Adrenal gland (tissue), 19 donors: ENCODE results near the gene SEPTIN7. TPM values are rescaled to one million over a fixed set of nuclear protein-coding genes. Genes with fewer than 3 reads are reported as not detected.

ENCODE experiments used
- DNase-seq, 7 donors: peaks; one replicate each; pipeline ENCODE4 v3.0.0-alpha.2; 2019 to 2020
- H3K27ac ChIP-seq, 5 donors: fragments of 200-600 bp; sonication (generic) in 4 of 5; 1 replicate in 3 of 5; 2 replicates in 2 of 5; pipeline versions ENCODE4 v1.5.1 to v1.8.0; 2016 to 2020; ENCODE audit warnings: mild to moderate bottlenecking in 1 of 5
- H3K27me3 ChIP-seq: fragments of 200-600 bp; 2 replicates; pipeline ENCODE4 v1.8.0; 2021
- H3K36me3 ChIP-seq, 2 donors: fragments of 200-600 bp; replicated peaks in 1 of 2; 1 replicate in 1 of 2; 2 replicates in 1 of 2; pipeline versions ENCODE4 v1.5.1 to v1.8.0; 2018 to 2022
- H3K4me1 ChIP-seq, 2 donors: fragments of 200-600 bp; replicated peaks in 1 of 2; 1 replicate in 1 of 2; 2 replicates in 1 of 2; pipeline versions ENCODE4 v1.5.1 to v1.8.0; 2018 to 2021
- H3K4me3 ChIP-seq, 4 donors: fragments of 200-600 bp; sonication (generic) in 3 of 4; one replicate each; pipeline ENCODE4 v1.5.1; 2016 to 2018
- H3K9me3 ChIP-seq, 3 donors: fragments of 200-600 bp; sonication (generic) in 1 of 3; replicated peaks in 1 of 3; 1 replicate in 2 of 3; 2 replicates in 1 of 3; pipeline versions ENCODE4 v1.5.1 to v1.8.0; 2016 to 2021
- CTCF ChIP-seq, 6 experiments: fragments of 450-650 bp in 4 of 6; fragments of 200-600 bp in 2 of 6; sonication (generic) in 1 of 6; IDR thresholded peaks; 1 replicate in 5 of 6; 2 replicates in 1 of 6; pipeline versions ENCODE4 v1.5.1 to v1.8.0; 2016 to 2021; ENCODE audit warnings: antibody characterized with exemption in 6 of 6, mild to moderate bottlenecking in 2 of 6, moderate library complexity in 1 of 6
- POLR2A ChIP-seq, 2 donors: fragments of 450-650 bp; IDR thresholded peaks; one replicate each; pipeline ENCODE4 v1.6.1; 2017; ENCODE audit warnings: antibody characterized with exemption in 2 of 2, mild to moderate bottlenecking in 2 of 2, moderate library complexity in 1 of 2
- WGBS, 4 donors: extraction: QIAGEN DNeasy Blood & Tissue Kit in 2 of 4; methylation state at CpG; one replicate each; pipeline versions ENCODE4 v1.1.5 to v1.1.7; 2013 to 2017; 5-methylcytosine and 5-hydroxymethylcytosine counted together
- intact Hi-C, 2 donors: fragments of 100-400 bp; cut with DNase I; formaldehyde crosslinking; loops; one replicate each; pipeline versions ENCODE4 v1.14.1 to v1.15.0; 2022 to 2023
- long read RNA-seq, 10 donors: library from polyadenylated mRNA in 3 of 10; unstranded in 2 of 10; stranded (forward) in 1 of 10; transcript quantifications; one replicate each; pipeline ENCODE4 v2.0.0 and lab custom pipeline, GENCODE V29; 2021 to 2026
- polyA plus RNA-seq, 3 donors: library from polyadenylated mRNA; stranded (reverse); fragments of 200-250 nt in 2 of 3; fragments of 350-450 nt in 1 of 3; fragmentation: Illumina TruSeq in 1 of 3; extraction: RNeasy Lipid Tissue Mini Kit (QIAGEN cat#74804) in 1 of 3; gene quantifications; one replicate each; pipeline ENCODE4 v1.2.3, GENCODE V29; 2013 to 2014
- total RNA-seq, 9 donors: library from RNA; depleted of rRNA in 4 of 9; stranded (reverse); fragments of >200 nt in 4 of 9; fragments of 120-200 nt in 1 of 9; fragmentation: NEBNext Ultra II Directional in 1 of 9; extraction: Animal tissue kit (Norgen Biotek cat#: 25700) in 1 of 9; gene quantifications; one replicate each; pipeline versions ENCODE4 v1.1.0 to v1.2.4, GENCODE V29; 2013 to 2023
- donor health status: healthy with polysubstance abuse.
- donor health status: Bipolar disorder and iron deficiency.
- donor health status: DM: yes; HTN: yes; CAD: no.
- donor health status: DM: no; HTN: no; CAD: no.
- donor health status: DM: no; HTN: no; CAD: no.
- donor health status: DM: yes; HTN: yes; CAD: no.

The SEPTIN7 gene
- 100 to 1,000 TPM; 101 to 232 (median 159) TPM for total RNA-seq
- 100 to 1,000 TPM in 2 of 3 donors, 10 to 100 TPM in 1; 72.3 to 267 (median 119) TPM for polyA plus RNA-seq
- long read RNA-seq, donor 1, full-length matches to known transcripts = 18 of 50 reads
- long read RNA-seq, donor 1, partial matches to known transcripts = 32 of 50 reads
- long read RNA-seq, donor 1, other reads (novel, unspliced or antisense) = 0 of 50 reads
- long read RNA-seq, donor 2, full-length matches to known transcripts = 13 of 48 reads
- long read RNA-seq, donor 2, partial matches to known transcripts = 35 of 48 reads
- long read RNA-seq, donor 2, other reads (novel, unspliced or antisense) = 0 of 48 reads
- long read RNA-seq, donor 3, full-length matches to known transcripts = 15 of 34 reads
- long read RNA-seq, donor 3, partial matches to known transcripts = 19 of 34 reads
- long read RNA-seq, donor 3, other reads (novel, unspliced or antisense) = 0 of 34 reads
- long read RNA-seq, donor 4, full-length matches to known transcripts = 61 of 147 reads
- long read RNA-seq, donor 4, partial matches to known transcripts = 72 of 147 reads
- long read RNA-seq, donor 4, other reads (novel, unspliced or antisense) = 14 of 147 reads
- long read RNA-seq, donor 5, full-length matches to known transcripts = 165 of 208 reads
- long read RNA-seq, donor 5, partial matches to known transcripts = 13 of 208 reads
- long read RNA-seq, donor 5, other reads (novel, unspliced or antisense) = 30 of 208 reads
- long read RNA-seq, donor 6, full-length matches to known transcripts = 25 of 130 reads
- long read RNA-seq, donor 6, partial matches to known transcripts = 96 of 130 reads
- long read RNA-seq, donor 6, other reads (novel, unspliced or antisense) = 9 of 130 reads
- long read RNA-seq, donor 7, full-length matches to known transcripts = 4 of 17 reads
- long read RNA-seq, donor 7, partial matches to known transcripts = 13 of 17 reads
- long read RNA-seq, donor 7, other reads (novel, unspliced or antisense) = 0 of 17 reads
- long read RNA-seq, donor 8, full-length matches to known transcripts = 18 of 40 reads
- long read RNA-seq, donor 8, partial matches to known transcripts = 22 of 40 reads
- long read RNA-seq, donor 8, other reads (novel, unspliced or antisense) = 0 of 40 reads
- long read RNA-seq, donor 9, full-length matches to known transcripts = 12 of 44 reads
- long read RNA-seq, donor 9, partial matches to known transcripts = 32 of 44 reads
- long read RNA-seq, donor 9, other reads (novel, unspliced or antisense) = 0 of 44 reads
- long read RNA-seq, donor 10, full-length matches to known transcripts = 13 of 13 reads
- long read RNA-seq, donor 10, partial matches to known transcripts = 0 of 13 reads
- long read RNA-seq, donor 10, other reads (novel, unspliced or antisense) = 0 of 13 reads

- Histone ChIP-seq H3K27me3 (no peaks in the 10 kb centered on the region), H3K9me3 (no peaks in the 10 kb centered on the region), H3K4me1 (peaks cover 4 to 42% of the 10 kb centered on the region in 2 donors), H3K4me3 (peak within 1 kb of the TSS; percentile 84 to 97 (median 92)), H3K36me3 (no peaks in the 10 kb centered on the region), H3K27ac (peak within 1 kb of the TSS; percentile 94 to 98 (median 95))
- peak; percentile 99 for DNase-seq
- WGBS, 4 donors = 0% methylated on average over 22 to 62 of the region's 62 CpGs
- peak; percentile 65 to 88 for TF ChIP-seq POLR2A (IDR thresholded peaks at IDR 0.05)
- no peak for TF ChIP-seq CTCF (IDR thresholded peaks at IDR 0.05)
- intact Hi-C loops = loop anchor here (5.0 to 10.0 kb wide), 2 partner anchors 94 to 104 kb away; no protein-coding TSS in a partner anchor
Measured at GRCh38 chr7:35800718-35801391, at the start of gene SEPTIN7. Gene SEPTIN7, plus strand, starts transcription at chr7:35801057. Its CDS starts 153 bp downstream, at chr7:35801210.

- Histone ChIP-seq H3K36me3 (no peaks in the 10 kb centered on the region), H3K4me1 (peaks cover 0 to 15% of the 10 kb centered on the region in 2 donors), H3K27ac (no peak overlapping the region), H3K27me3 (no peaks in the 10 kb centered on the region), H3K4me3 (no peak overlapping the region), H3K9me3 (no peaks in the 10 kb centered on the region)
- TF ChIP-seq POLR2A (IDR thresholded peaks at IDR 0.05) (no peak), CTCF (IDR thresholded peaks at IDR 0.05) (no peak)
- intact Hi-C loops = no loop called here
- DNase-seq = no peak
- 87 to 98% (median 90%) methylated on average over 2 of the region's 2 CpGs for WGBS, 4 donors
Measured at GRCh38 chr7:35752742-35753141, 48.1 kb upstream of the SEPTIN7 start.

DNA sequence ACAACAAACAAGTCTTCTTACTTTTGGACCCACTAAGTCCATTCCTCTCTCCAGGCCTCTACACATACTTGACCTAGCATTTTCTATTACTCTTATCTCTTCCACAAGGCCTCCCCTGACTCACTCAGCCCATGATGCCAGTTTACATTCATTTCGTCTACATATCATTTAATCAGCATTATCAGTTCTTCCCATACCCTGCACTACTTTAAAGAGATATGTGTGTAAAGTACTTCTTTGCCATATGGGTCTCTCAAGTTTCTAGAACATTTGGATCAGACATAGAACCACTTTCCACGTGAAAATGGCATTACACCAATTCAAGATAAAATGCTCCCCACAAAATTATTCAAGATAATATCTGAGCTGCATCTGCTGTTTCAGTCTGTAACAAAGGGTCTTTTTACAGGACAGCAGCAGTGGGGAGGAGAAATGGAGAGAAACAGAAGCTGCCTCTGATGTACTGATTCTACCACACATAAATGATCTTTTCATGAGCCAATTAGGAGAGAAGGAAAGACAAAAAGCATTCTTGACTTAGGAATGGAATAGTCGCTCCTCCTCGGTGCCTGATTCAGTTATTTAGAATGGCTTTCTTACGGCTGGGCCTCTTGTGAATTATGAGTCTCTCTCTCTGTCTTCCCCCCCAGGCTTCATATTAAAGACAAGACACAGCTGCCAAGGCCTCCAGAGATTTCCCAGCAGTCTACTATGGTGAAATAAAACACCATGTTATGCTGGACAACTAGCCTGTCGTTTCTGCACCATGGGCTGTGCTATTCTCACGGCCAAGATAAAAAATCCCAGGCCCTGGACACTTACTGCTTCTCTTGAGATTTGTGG lies 46.9 kb upstream of the SEPTIN7 start:
- Histone ChIP-seq H3K4me1 (peaks cover 0 to 15% of the 10 kb centered on the region in 2 donors), H3K4me3 (no peak overlapping the region), H3K27me3 (no peaks in the 10 kb centered on the region), H3K36me3 (no peaks in the 10 kb centered on the region), H3K9me3 (no peaks in the 10 kb centered on the region), H3K27ac (peak overlapping the region in 3 of 5 donors; percentile 33 to 67 (median 51))
- TF ChIP-seq CTCF (IDR thresholded peaks at IDR 0.05) (no peak), POLR2A (IDR thresholded peaks at IDR 0.05) (no peak)
- intact Hi-C loops = no loop called here
- DNase-seq = peak in 6 of 7 donors; percentile 16 to 60 (median 31)
- WGBS, 4 donors = 56 to 66% (median 64%) methylated on average over 7 of the region's 7 CpGs
